Peyer's patch (tissue), 4 donors: Measurements from ENCODE around the gene NRL.

Experiments used
- CTCF ChIP-seq, 6 experiments: fragments of 450-650 bp in 4 of 6; fragments of 200-600 bp in 2 of 6; sonication (generic) in 1 of 6; IDR thresholded peaks; one replicate each; pipeline ENCODE4 v1.5.1; 2017 to 2019; ENCODE audit warnings: antibody characterized with exemption in 6 of 6, mild to moderate bottlenecking in 3 of 6, moderate library complexity in 1 of 6
- POLR2A ChIP-seq, 2 donors: fragments of 450-650 bp; IDR thresholded peaks; one replicate each; pipeline ENCODE4 v1.5.1; 2017; ENCODE audit warnings: antibody characterized with exemption in 2 of 2, mild to moderate bottlenecking in 2 of 2, moderate library complexity in 2 of 2

GRCh38 chr14:24100982-24101494 lies 13.7 kb downstream of the NRL start:
- TF ChIP-seq CTCF (IDR thresholded peaks at IDR 0.05): no peak
- TF ChIP-seq POLR2A (IDR thresholded peaks at IDR 0.05): no peak
